Left ventricle myocardium inferior (tissue), 1 donor: Measurements from ENCODE around the gene GPR31. TPM values are rescaled to one million over a fixed set of nuclear protein-coding genes. Genes with fewer than 3 reads are reported as not detected.

Experiments
- DNase-seq: peaks from one replicate; pipeline ENCODE4 v3.0.0-alpha.2; 2020
- H3K27ac ChIP-seq: fragments of 200-600 bp; replicated peaks from 2 replicates; pipeline ENCODE4 v1.8.0; 2021
- H3K27me3 ChIP-seq: fragments of 200-600 bp; 2 replicates; pipeline ENCODE4 v1.8.0; 2021; ENCODE audit warnings: low read depth
- H3K36me3 ChIP-seq: fragments of 200-600 bp; 2 replicates; pipeline ENCODE4 v1.8.0; 2021
- H3K4me1 ChIP-seq: fragments of 200-600 bp; 2 replicates; pipeline ENCODE4 v1.8.0; 2021
- H3K4me3 ChIP-seq: fragments of 200-600 bp; 2 replicates; pipeline ENCODE4 v1.8.0; 2021; ENCODE audit warnings: mild to moderate bottlenecking, moderate library complexity
- H3K9me3 ChIP-seq: fragments of 200-600 bp; replicated peaks from 2 replicates; pipeline ENCODE4 v1.8.0; 2021
- CTCF ChIP-seq: fragments of 200-600 bp; IDR thresholded peaks from 2 replicates; pipeline ENCODE4 v1.8.0; 2021; ENCODE audit warnings: antibody characterized with exemption, mild to moderate bottlenecking, borderline replicate concordance
- intact Hi-C: fragments of 100-400 bp; cut with micrococcal nuclease; formaldehyde crosslinking; loops from one replicate; pipeline ENCODE4 v1.11.0; 2022
- total RNA-seq: library from RNA; stranded (reverse); fragmentation: NEBNext Ultra II Directional; extraction: Animal tissue kit (Norgen Biotek cat#: 25700); gene quantifications from one replicate; pipeline ENCODE4 v1.2.1, GENCODE V29; 2021
- donor health status: DM: no; HTN: yes; CAD: no; lungs with severe emphysema.

The GPR31 gene
- total RNA-seq, 1 donor from 2014 or later: not detected

GRCh38 chr6:167150941-167151549 is 6.7 kb downstream of the GPR31 start:
- no peak for TF ChIP-seq CTCF
- intact Hi-C loops: no loop called here
- Histone ChIP-seq H3K9me3 (no peaks in the 10 kb centered on the region), H3K27me3 (peaks cover 63% of the 10 kb centered on the region), H3K27ac (no peak overlapping the region), H3K36me3 (no peaks in the 10 kb centered on the region), H3K4me1 (no peaks in the 10 kb centered on the region), H3K4me3 (no peak overlapping the region)
- DNase-seq: no peak

- Histone ChIP-seq H3K27ac (no peak overlapping the region), H3K27me3 (peaks cover 70% of the 10 kb centered on the region), H3K9me3 (no peaks in the 10 kb centered on the region), H3K36me3 (no peaks in the 10 kb centered on the region), H3K4me1 (no peaks in the 10 kb centered on the region), H3K4me3 (no peak overlapping the region)
- DNase-seq: no peak
- intact Hi-C loops: loop anchor here (10.0 kb wide), 1 partner anchor 364 kb away; no protein-coding TSS in a partner anchor
- TF ChIP-seq CTCF: no peak
Observed at GRCh38 chr6:167148997-167149396, 8.8 kb downstream of the GPR31 start.

- no peak overlapping the region for H3K4me3 ChIP-seq
- H3K27me3 ChIP-seq: peaks cover 76% of the 10 kb centered on the region
- no peak for TF ChIP-seq CTCF
Observed at GRCh38 chr6:167148021-167148420, 9.8 kb downstream of the GPR31 start.

GRCh38 chr6:167146977-167147376 is 10.8 kb downstream of the GPR31 start:
- Histone ChIP-seq H3K9me3 (no peaks in the 10 kb centered on the region), H3K4me3 (no peak overlapping the region), H3K27me3 (peaks cover 81% of the 10 kb centered on the region), H3K27ac (no peak overlapping the region), H3K4me1 (no peaks in the 10 kb centered on the region), H3K36me3 (no peaks in the 10 kb centered on the region)
- no peak for TF ChIP-seq CTCF
- intact Hi-C loops: loop anchor here (10.0 kb wide), 1 partner anchor 362 kb away; no protein-coding TSS in a partner anchor
- DNase-seq: no peak

More at GRCh38 chr6:167148021-167148420, 9.8 kb downstream of the GPR31 start:
- DNase-seq: no peak
- H3K9me3 ChIP-seq: no peaks in the 10 kb centered on the region
- no peak overlapping the region for H3K27ac ChIP-seq
- intact Hi-C loops: loop anchor here (10.0 kb wide), 1 partner anchor 363 kb away; no protein-coding TSS in a partner anchor
- H3K4me1 ChIP-seq: no peaks in the 10 kb centered on the region
- H3K36me3 ChIP-seq: no peaks in the 10 kb centered on the region

GRCh38 chr6:167146135-167146534 is 11.6 kb downstream of the GPR31 start:
- Histone ChIP-seq H3K27ac (no peak overlapping the region), H3K27me3 (peaks cover 89% of the 10 kb centered on the region), H3K36me3 (no peaks in the 10 kb centered on the region), H3K4me3 (no peak overlapping the region), H3K9me3 (no peaks in the 10 kb centered on the region), H3K4me1 (no peaks in the 10 kb centered on the region)
- no peak for DNase-seq
- TF ChIP-seq CTCF: no peak
- intact Hi-C loops: loop anchor here (10.0 kb wide), 1 partner anchor 361 kb away; no protein-coding TSS in a partner anchor
